Measurements from ENCODE around the gene LAMP5.

LAMP5 gene, protein sequence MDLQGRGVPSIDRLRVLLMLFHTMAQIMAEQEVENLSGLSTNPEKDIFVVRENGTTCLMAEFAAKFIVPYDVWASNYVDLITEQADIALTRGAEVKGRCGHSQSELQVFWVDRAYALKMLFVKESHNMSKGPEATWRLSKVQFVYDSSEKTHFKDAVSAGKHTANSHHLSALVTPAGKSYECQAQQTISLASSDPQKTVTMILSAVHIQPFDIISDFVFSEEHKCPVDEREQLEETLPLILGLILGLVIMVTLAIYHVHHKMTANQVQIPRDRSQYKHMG

DNA sequence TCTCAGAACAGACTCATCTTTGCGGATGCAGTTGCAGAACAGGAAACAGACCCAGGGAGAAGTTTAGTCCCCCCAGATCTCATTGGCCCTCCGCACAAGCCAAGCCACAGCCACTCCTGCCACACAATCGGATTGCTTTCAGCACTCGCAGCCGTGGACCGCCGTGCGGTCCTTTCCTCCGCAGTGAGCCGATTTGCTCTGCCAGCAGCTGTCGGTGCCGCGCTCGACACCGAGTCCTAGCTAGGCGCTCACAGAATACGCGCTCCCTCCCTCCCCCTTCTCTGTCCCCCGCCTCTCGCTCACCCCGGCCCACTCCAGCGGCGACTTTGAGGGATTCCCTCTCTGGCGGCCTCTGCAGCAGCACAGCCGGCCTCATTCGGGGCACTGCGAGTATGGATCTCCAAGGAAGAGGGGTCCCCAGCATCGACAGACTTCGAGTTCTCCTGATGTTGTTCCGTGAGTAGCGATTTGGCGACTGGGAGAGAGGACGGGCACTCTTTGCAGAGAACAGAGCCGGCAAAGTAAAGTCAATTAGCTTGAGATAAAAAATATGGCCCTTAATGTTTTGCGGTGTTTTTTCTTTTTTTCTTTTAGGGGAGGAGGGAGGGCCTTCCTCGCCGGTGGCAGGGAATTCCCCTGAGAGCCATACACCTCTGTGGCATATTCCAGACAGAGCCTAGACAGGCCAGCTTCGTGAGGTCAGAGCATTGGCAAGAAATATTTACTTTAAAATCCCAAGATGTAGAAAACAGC, at the start of gene LAMP5:
Gene LAMP5 (plus strand): TSS at position 130 of the 753 bp plus-strand sequence. CDS start 263 bp downstream, at position 393.
- DNase-seq (ENCODE audit: low read depth in 2 of 3, low spot score in 2 of 3): no peak

DNA sequence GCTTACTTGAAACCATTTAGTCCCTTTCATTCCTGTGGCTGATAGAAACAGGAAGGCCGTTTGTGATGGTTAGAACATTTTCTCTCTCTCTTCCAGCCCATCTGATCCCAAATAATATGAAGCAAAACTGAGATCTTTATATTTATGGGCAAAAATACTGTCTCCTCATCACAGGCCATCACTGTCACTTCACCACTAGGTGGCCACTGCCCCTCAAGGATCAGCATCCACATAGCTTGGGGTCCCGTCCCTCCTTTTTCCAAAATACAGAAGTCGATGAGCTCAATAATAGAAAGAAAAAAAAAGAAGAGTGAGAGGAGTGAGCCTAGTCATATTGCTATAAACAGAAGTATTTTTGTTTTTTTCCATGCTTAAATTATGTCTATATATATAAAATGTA, 46.4 kb upstream of the LAMP5 start:
- DNase-seq (ENCODE audit: low read depth in 2 of 3, low spot score in 2 of 3): no peak

DNA sequence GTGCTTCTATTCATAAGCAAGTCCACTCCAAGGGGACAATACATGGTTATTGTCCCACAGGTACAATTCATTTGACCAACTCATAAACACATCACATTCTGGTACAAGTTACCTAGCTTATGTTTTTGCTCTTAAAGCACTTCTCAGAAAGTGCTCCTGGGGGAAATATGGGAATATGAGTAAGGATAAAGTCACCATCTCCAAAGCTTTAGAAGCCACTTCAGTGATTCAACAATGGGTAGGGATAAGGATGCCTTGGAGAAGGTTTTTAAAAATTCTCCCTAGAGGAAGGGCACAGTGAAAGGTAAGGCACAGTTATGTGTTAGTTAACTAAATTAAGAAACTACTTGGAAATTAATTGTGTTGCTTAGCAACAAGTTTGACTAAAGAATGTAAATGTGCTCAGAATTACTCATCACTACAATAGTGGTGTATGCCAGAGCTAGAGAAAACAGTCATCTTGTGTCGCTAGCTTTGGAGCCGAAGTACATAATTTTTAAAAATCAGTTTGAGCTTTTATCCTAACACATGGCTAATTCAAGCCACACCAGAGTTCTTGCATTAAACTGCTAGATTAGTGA, 39.5 kb upstream of the LAMP5 start:
- no peak for DNase-seq (ENCODE audit: low read depth in 2 of 3, low spot score in 2 of 3)

DNA sequence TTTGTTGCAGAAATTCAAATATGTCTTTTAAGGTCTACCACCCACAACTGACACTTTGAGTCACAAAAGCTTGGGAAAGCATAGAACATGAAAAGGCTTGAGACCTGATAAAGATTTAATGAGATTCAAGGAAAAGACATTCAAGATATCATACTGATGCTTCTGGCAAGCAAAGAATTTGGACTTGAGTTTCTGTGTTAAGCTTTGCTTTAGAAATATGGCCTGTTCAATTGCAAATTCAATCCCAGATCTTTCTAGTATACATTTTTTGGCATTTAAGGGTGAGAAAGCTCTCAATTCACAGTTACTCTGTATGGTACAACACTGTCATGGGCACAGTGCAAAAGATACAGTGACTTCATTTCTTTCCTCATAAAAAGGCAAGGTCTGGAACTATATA, 38.9 kb upstream of the LAMP5 start:
- DNase-seq (ENCODE audit: low read depth in 2 of 3, low spot score in 2 of 3): no peak

DNA sequence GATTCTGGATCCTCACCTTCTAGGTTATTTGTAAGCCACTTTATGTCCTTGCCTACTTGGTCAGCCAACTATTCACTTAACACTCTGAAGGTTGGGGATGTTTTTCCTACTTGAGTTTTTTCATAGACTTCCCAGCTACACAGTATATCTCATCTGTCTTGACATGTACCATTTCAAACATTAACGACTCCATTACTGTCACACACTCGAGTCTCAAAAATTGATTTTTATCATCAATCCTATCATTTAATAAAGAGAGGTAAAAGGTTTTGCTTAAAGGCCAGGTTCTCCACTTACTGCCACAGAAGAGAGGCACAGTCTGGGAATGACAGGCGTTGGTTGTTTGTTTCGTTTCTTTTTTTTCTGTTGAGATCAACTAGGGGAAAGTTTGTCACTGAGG, 38.2 kb upstream of the LAMP5 start:
- no peak for DNase-seq (ENCODE audit: low read depth in 2 of 3, low spot score in 2 of 3)

DNA sequence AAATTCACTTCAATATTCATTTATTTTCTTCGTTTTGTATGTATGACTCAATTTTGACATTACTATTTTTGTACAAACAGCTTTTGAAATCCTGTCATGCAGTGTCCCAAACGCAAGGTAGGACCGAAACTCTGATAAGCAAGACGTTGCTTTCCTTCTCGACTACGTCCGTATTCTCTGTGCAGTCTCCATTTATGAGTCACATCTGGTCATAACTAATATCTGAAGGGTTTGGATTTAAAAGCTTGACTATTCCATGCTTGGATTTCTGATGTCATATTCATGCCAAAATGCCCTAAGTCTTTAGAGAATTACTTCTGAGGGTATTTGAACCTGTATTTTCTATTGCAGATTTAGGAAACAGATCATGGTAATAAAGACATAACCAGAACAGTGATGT, 37.8 kb upstream of the LAMP5 start:
- no peak for DNase-seq (ENCODE audit: low read depth in 2 of 3, low spot score in 2 of 3)

DNA sequence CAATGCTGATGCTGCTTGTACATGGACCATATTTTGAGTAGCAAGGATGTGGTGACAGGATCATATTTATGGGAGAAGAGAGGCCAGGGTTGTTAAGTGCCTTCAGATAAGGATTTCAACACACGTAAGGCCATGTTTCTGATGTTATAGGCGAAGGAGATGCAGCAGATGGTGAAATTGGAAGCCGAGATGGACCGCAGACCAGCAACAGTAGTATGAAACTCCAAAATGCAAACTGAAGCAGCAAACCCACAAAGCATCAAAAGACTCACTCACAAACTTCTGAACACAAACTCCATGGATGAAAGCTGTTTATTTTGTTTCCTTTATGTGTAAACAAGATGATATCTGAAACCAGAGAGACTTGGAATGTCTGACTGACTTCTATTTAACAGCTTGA, 35.6 kb upstream of the LAMP5 start:
- no peak for DNase-seq (ENCODE audit: low read depth in 2 of 3, low spot score in 2 of 3)

DNA sequence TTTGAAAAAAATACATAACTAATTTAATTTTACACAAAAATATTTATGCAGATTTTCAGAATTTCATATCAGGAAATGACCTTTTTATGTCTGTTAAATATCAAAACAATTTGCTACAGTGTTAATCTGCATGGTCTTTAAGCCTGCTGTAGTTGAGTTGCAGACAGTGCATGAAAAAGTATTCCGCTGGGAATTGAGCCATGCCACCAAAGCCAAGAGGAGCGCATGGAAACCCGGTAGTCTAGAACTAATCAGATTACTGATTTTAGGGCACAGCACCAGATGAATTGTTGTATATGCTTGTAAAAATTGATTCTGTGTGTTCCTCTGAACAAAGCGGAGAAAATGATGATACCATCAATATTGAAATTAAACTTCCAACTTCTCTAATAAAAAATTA, 34.3 kb upstream of the LAMP5 start:
- no peak for DNase-seq (ENCODE audit: low read depth in 2 of 3, low spot score in 2 of 3)

DNA sequence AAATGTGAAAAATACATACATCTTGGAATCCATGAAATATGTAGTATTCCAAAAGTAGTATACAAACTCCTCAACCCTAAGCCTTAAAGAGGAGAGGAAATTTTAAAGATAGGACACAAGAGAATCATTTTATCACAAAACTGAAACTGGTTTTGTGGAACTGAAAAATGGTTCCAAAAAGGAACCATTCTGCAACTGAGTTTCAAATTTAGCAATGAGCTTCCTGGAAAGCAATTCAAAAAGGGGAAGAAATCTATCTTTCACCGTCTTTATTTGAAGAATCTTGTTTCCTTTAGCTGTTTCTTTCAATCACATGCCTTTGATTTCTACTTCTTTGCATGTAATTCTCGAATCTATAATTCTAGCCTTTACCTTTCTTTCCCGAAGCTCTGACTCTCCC, 32.2 kb upstream of the LAMP5 start:
- DNase-seq (ENCODE audit: low read depth in 2 of 3, low spot score in 2 of 3): no peak

DNA sequence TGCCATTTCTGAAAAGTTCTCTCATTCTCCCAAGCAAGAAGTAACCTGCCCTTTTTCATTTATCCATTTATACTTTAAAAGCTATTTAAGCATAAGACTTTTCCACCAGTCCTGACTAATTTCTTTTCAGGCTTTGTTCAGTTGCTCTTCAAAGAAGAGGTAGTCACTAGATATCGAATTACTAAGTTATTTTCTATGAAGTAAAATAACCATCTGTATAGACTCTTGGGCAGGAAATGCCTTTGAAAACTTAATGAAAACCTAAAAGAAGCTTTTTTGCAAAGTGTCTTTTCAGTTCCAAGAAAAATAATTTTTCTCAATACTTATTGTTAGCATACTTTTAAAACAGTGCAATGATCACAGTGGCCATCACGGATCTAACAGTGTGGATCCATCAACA, 31.3 kb upstream of the LAMP5 start:
- DNase-seq (ENCODE audit: low read depth in 2 of 3, low spot score in 2 of 3): no peak

DNA sequence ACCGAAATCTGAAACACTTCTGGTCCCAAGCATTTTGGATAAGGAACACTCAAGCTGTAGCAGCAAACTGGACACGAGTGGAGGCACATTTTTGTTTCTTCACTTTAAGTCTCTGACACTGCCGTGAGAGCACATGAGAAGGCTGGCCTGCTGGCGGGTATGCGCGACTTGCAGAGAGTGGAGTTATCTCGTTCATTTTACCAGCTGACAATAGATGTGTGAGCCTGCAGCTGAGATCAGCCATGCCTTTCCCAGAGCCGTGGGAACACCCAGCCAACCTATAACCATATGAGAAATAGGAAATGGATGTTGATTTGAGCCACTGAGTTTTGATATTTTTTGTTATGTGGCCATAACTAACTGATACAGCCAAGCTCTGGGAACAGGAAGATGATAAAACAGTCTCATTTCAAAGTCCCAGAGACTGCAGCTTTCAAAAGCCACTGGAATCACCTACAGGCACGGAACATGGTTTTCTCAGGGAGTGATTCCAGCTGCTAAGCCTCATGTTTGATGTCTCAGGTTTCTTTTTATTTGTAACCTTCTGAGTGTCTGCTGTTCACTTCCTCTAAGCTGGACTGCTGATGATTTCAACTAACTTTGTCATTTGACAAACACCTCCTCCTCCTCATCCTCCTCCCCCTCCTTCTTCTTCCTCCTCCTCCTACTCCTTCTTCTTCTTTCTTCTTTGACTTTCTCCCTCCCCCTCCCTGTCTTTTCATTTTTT, 28.6 kb upstream of the LAMP5 start:
- no peak for DNase-seq (ENCODE audit: low read depth in 2 of 3, low spot score in 2 of 3)

DNA sequence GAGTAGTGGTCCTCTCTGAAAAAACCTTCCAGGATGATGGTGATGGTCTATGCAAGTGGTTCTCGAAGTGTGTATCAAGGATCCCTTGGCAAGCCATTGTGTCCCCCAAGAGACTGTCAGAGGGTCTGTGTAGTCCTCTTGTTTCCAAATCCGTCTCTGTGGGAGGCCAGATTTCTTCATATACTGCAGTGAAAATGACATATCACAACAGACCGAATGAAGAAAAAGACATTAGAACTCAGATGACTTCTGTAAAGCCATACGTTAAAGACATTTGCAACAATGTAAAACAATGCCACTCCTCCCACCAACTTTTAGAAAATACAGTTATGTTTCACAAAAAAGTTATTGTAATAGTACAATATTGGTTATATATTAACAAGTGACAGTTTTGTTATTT, 27.2 kb upstream of the LAMP5 start:
- DNase-seq (ENCODE audit: low read depth in 2 of 3, low spot score in 2 of 3): no peak

DNA sequence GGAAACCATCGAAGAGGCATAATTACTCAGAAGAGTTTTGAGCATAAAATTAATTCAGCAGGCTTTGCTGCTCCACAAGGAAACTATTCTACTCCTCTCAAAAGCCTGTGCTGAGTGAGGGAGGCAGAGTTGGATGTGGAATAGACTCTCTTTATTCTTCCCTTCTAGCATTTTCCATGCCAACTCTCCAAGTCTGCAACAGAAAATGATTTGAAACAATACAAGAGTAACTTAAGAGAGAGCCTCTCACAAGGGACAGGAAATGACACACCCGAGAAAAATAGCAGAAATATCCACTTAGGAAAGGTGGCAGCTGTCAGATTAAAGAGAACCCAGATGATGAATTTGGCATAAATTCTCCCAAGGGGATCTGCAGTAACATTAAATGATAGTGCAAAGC, 26.3 kb upstream of the LAMP5 start:
- no peak for DNase-seq (ENCODE audit: low read depth in 2 of 3, low spot score in 2 of 3)

DNA sequence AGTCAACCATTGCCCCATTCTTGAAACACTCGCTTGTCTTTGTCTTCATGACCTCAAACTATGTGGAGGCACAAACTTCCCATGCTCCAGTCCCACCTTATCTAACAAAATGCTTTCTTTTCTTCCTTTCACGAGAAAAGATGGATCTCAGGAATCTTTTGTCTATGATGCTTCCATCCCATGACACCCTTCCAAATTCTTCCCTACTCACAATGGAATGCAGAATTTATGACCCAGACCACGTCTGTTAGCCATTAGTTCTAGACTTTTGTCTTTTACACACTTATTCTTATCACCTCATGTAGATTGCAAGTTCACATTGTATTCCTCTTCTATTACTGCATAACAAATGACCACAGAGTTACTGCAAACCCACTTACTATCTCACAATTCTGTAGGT, 24.2 kb upstream of the LAMP5 start:
- DNase-seq (ENCODE audit: low read depth in 2 of 3, low spot score in 2 of 3): no peak

DNA sequence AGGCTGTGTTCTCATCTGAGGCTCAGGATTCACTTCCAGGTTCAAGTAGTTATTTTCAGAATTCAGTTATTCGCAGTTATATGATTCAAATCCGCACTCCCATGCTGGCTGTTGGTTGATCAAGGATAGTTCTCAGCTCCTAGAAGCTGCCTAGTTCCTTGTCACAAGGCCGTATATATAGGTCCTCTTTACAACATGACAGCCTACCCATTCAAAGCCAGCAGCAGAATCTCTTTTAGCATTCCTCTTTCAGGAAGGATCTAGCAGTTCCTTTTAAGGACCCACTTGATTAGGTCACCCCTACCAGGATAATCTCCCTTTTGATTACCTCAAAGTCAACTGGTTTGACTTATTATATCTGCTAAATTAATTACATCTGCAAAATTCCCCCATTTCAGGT, 23.8 kb upstream of the LAMP5 start:
- no peak for DNase-seq (ENCODE audit: low read depth in 2 of 3, low spot score in 2 of 3)

DNA sequence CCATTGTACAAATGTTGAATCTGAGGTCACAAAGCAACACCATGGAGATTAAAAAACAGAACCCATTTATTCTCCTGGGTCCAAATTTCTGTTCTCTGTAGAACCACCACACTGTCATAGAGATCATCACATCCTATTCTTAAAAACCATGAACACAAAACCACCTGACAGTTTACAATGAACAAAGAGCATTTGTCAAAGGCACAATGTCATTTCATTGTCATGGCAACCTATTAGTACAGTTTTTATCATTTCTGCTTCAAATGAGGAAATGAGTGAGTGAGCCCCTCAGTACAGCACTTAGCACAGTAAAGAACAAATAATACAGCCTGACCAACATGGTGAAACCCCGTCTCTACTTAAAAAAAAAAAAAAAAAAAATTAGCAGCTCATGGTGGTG, 23.1 kb upstream of the LAMP5 start:
- no peak for DNase-seq (ENCODE audit: low read depth in 2 of 3, low spot score in 2 of 3)

DNA sequence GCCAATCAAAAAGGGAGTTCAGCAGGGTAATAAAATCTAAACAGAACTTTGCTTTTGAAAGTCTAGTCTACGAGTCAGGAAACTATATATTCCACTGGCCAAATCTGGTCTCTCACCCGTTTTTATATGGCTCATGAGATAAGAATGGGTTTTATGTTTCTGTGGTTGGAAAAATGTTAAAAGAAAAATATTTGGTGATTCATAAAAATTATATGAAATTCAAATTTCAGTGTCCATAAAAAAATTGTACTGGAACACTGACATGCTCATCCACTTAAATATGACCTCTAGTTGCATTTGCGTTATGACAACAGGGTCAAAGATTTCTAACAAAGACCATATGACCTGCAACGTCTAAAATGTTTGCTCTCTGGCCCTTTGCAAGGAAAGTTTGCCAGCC, 22.3 kb upstream of the LAMP5 start:
- DNase-seq (ENCODE audit: low read depth in 2 of 3, low spot score in 2 of 3): no peak

DNA sequence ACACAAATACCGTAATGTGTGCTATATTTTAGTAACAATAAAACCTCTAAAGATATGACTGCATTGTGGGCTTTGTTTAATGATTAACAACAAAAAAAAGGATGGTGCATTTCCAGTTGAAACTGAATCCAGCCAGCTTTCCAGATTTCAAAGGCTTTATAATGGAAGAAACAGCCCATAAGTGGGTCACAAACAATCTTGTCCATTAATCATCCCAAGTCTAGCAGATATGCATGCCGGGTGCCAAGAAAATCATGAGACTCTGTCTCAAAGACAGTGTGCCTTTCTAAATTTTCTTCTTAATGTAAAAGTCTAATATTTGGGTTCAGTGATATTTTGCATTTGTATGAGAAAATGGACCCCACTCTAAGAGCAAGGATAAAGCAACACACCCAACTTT, 20.6 kb upstream of the LAMP5 start:
- DNase-seq (ENCODE audit: low read depth in 2 of 3, low spot score in 2 of 3): no peak

DNA sequence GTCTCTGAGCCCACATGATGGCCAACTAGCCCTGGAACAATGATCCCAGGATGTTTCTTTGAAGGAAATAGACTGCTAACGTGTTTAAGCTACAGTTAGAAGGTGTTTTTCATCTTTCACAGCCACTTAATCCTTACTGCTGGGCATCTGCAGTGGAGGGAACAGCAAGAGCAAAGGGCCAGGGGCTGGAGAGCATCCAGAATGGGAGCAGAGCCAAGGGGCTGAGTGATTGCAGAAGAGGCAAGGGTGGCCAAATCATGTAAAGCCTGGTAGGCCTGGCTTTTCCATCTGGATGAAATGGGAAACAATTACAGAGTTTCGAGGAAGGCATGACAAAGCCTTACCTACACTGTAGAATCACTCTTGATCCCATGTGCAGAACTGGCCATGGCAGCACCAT, 18.7 kb upstream of the LAMP5 start:
- no peak for DNase-seq (ENCODE audit: low read depth in 2 of 3, low spot score in 2 of 3)

DNA sequence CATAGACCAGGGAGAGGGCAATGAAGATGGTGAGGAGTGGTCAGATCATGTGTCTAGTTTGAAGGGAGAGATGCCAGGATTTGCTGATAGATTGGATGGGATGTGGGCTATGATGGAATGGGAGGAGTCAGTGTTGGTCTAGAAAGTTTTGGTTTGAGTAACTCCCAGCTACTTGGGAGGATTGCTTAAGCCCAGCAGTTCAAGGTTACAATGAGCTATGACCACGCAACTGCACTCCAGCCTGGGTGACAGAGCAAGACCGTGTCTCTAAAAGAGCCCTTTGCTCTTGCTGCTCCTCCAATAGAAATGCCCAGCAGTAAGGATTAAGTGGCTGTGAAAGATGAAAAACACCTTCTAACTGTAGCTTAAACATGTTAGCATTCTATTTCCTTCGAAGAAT, 18.2 kb upstream of the LAMP5 start:
- DNase-seq (ENCODE audit: low read depth in 2 of 3, low spot score in 2 of 3): no peak

DNA sequence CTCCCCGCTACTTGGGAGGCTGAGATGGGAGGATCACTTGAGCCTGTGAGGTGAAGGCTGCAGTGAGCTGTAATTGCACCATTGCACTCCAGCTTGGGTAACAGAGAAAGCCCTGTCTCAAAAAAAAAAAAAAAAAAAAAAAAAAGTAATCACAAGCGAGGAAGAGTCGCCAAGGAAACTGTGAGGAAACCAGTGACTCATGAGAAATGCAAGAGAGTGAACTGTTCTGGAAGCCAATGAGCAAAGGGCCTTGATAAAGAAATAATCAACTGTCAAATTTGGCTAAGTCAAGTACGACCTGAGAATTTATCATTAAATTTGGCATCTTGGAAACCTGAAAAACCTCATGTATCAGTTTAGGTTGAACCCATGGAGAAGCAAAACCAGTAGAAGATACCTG, 16.1 kb upstream of the LAMP5 start:
- DNase-seq (ENCODE audit: low read depth in 2 of 3, low spot score in 2 of 3): no peak
